K562 (cell line): ENCODE data around the gene BSPRY. TPM values are rescaled to one million over a fixed set of nuclear protein-coding genes. Genes with fewer than 3 reads are reported as not detected.

Source experiments
- CHCHD3 ChIP-seq: fragments of 250-450 bp; sonication (Bioruptor Pico); IDR thresholded peaks from 2 replicates; pipeline ENCODE4 v2.1.2; 2022; ENCODE audit warnings: mild to moderate bottlenecking
- EGR1 ChIP-seq: fragments of 450-650 bp; conservative IDR thresholded peaks from 2 replicates; pipeline ENCODE4 v1.6.1; 2017; ENCODE audit warnings: mild to moderate bottlenecking
- HMG20A ChIP-seq: fragments of 450-650 bp; formaldehyde crosslinking; conservative IDR thresholded peaks from 2 replicates; pipeline ENCODE4 v1.4.0; 2020; ENCODE audit warnings: mild to moderate bottlenecking, mixed read lengths
- NFIC ChIP-seq: fragments of 450-650 bp; IDR thresholded peaks from 2 replicates; pipeline ENCODE4 v1.6.1; 2017; ENCODE audit warnings: mild to moderate bottlenecking, inconsistent platforms
- NR2F6 ChIP-seq: fragments of 450-650 bp; formaldehyde crosslinking; IDR thresholded peaks from 2 replicates; pipeline ENCODE4 v1.4.0; 2020; ENCODE audit warnings: mild to moderate bottlenecking
- PHF20 ChIP-seq: fragments of 450-650 bp; IDR thresholded peaks from 2 replicates; pipeline ENCODE4 v1.6.1; 2018; ENCODE audit not compliant: partially characterized antibody
- POLR2AphosphoS2 ChIP-seq: IDR thresholded peaks from 2 replicates; pipeline ENCODE4 v1.6.1; 2012; ENCODE audit warnings: low read length, improper control_type of control experiment
- POLR2G ChIP-seq: fragments of 200-400 bp; formaldehyde crosslinking; IDR thresholded peaks from 2 replicates; pipeline ENCODE4 v1.6.1; 2017; ENCODE audit warnings: low read depth, mild to moderate bottlenecking, antibody characterized with exemption, low read length, moderate library complexity
- RBM17 ChIP-seq: fragments of 200-400 bp; formaldehyde crosslinking; IDR thresholded peaks from 2 replicates; pipeline ENCODE4 v1.6.1; 2017; ENCODE audit warnings: low read depth, mild to moderate bottlenecking, low read length, borderline replicate concordance
- SFPQ ChIP-seq: fragments of 200-400 bp; formaldehyde crosslinking; IDR thresholded peaks from 2 replicates; pipeline ENCODE4 v1.6.1; 2017; ENCODE audit warnings: mild to moderate bottlenecking, low read depth, low read length, moderate library complexity
- SMAD1 ChIP-seq: fragments of 150-350 bp; IDR thresholded peaks from 2 replicates; pipeline ENCODE4 v1.6.1; 2014; ENCODE audit warnings: low read length, low read depth; ENCODE audit not compliant: partially characterized antibody
- STAT6 ChIP-seq: sonication (generic); formaldehyde crosslinking; IDR thresholded peaks from 2 replicates; pipeline ENCODE4 v1.8.1; 2023; ENCODE audit warnings: mild to moderate bottlenecking, missing genetic modification reagents
- TFAP4 ChIP-seq: sonication (generic); formaldehyde crosslinking; IDR thresholded peaks from 2 replicates; pipeline ENCODE4 v1.8.0; 2022; ENCODE audit warnings: missing genetic modification reagents, mild to moderate bottlenecking, moderate library complexity, borderline replicate concordance
- TRIM24 ChIP-seq, 2 experiments: fragments of 450-650 bp; IDR thresholded peaks; 2 replicates each; pipeline ENCODE4 v1.6.1; 2016
- ZBTB5 ChIP-seq: fragments of 450-650 bp; IDR thresholded peaks from 2 replicates; pipeline ENCODE4 v1.6.1; 2017; ENCODE audit warnings: antibody characterized with exemption
- ZKSCAN8 ChIP-seq: fragments of 200-800 bp; sonication (Bioruptor generic); IDR thresholded peaks from 2 replicates; pipeline ENCODE4 v1.6.1; 2016; ENCODE audit warnings: missing genetic modification characterization, missing compliant biosample characterization
- ZNF143 ChIP-seq: sonication (generic); formaldehyde crosslinking; IDR thresholded peaks from 2 replicates; pipeline ENCODE4 v1.9.0; 2022; ENCODE audit warnings: mild to moderate bottlenecking, missing genetic modification reagents
- ZNF224 ChIP-seq: sonication (generic); formaldehyde crosslinking; IDR thresholded peaks from 2 replicates; pipeline ENCODE4 v1.8.0; 2022; ENCODE audit warnings: mild to moderate bottlenecking, missing genetic modification reagents
- ZNF232 ChIP-seq: sonication (generic); formaldehyde crosslinking; IDR thresholded peaks from 2 replicates; pipeline ENCODE4 v1.8.0; 2022; ENCODE audit warnings: mild to moderate bottlenecking, missing genetic modification reagents
- ZNF324 ChIP-seq: fragments of 250-450 bp; sonication (Bioruptor Pico); IDR thresholded peaks from 2 replicates; pipeline ENCODE4 v1.4.0; 2020; ENCODE audit warnings: mild to moderate bottlenecking
- ZNF717 ChIP-seq: fragments of 250-450 bp; sonication (Bioruptor Pico); IDR thresholded peaks from 2 replicates; pipeline ENCODE4 v1.5.0; 2021
- ZSCAN32 ChIP-seq: fragments of 450-650 bp; formaldehyde crosslinking; IDR thresholded peaks from 2 replicates; pipeline ENCODE4 v1.4.0; 2020; ENCODE audit warnings: mild to moderate bottlenecking, moderate library complexity
- polyA plus RNA-seq, 8 experiments: library from polyadenylated mRNA; depleted of rRNA in 4 of 8; stranded (reverse) in 5 of 8; unstranded in 3 of 8; fragments of >200 nt; fragmentation: Nextera tagmentation in 2 of 8; fragmentation: Illumina TruSeq in 1 of 8; extraction: Ambion mirVana in 2 of 8; extraction: Trizol in 1 of 8; gene quantifications; 2 replicates each; pipeline versions ENCODE4 v1.2.1 to v1.2.3, GENCODE V29; 2011 to 2014; ENCODE audit warnings: inconsistent platforms in 1 of 8, missing spikeins in 1 of 8
- total RNA-seq, 7 experiments: library from RNA; depleted of rRNA in 6 of 7; stranded (reverse); fragments of >200 nt in 6 of 7; fragmentation: Illumina TruSeq in 2 of 7; extraction: Trizol in 2 of 7; gene quantifications; 2 replicates each; pipeline versions ENCODE4 v1.2.1 to v1.2.3, GENCODE V29; 2011 to 2021; ENCODE audit warnings: low replicate concordance in 1 of 7

BSPRY gene
- total and polyA plus RNA-seq, 9 of the 15 experiments (the other 6 are each of a cell fraction or from before 2014, with no cell fraction given): 0.07 to 0.67 (median 0.18) TPM

GRCh38 chr9:113343732-113344231 is 5.6 kb upstream of the BSPRY start (continued):
- TF ChIP-seq TFAP4 (CRISPR knock-in tag) (peak; percentile 27; the same call in 1 of the 2 replicates), SFPQ (no peak), ZSCAN32 (CRISPR knock-in tag) (no peak), ZNF232 (CRISPR knock-in tag) (no peak), RBM17 (no peak), TRIM24 (IDR thresholded peaks at IDR 0.05) (no peak), EGR1 (no peak), HMG20A (CRISPR knock-in tag) (no peak), STAT6 (CRISPR knock-in tag) (no peak), NR2F6 (no peak), POLR2G (no peak), ZKSCAN8 (CRISPR knock-in tag) (no peak), PHF20 (peak; percentile 29), ZNF224 (CRISPR knock-in tag) (no peak), ZNF324 (CRISPR knock-in tag) (no peak), ZBTB5 (no peak), SMAD1 (no peak), CHCHD3 (CRISPR knock-in tag) (no peak), POLR2AphosphoS2 (no peak), ZNF717 (no peak), ZNF143 (CRISPR knock-in tag) (no peak), NFIC (peak; percentile 99)
